DOHH2 (cell line): ENCODE data around the gene ZNF396.

Experiments used
- H3F3A ChIP-seq: fragments of 200-600 bp; sonication (generic), shearing (Covaris generic); 2 replicates; pipeline ENCODE4 v1.6.0; 2016; ENCODE audit warnings: antibody characterized with exemption, mild to moderate bottlenecking; ENCODE audit not compliant: control insufficient read depth, insufficient read depth
- H3K27ac ChIP-seq: fragments of 200-600 bp; sonication (generic); 2 replicates; pipeline ENCODE4 v1.5.1; 2014; ENCODE audit warnings: low read depth, mild to moderate bottlenecking, low read length, moderate library complexity
- H3K27me3 ChIP-seq: fragments of 200-600 bp; sonication (generic); 2 replicates; pipeline ENCODE4 v1.6.1; 2014; ENCODE audit warnings: mild to moderate bottlenecking, low read length, mixed read lengths; ENCODE audit not compliant: control insufficient read depth
- H3K36me3 ChIP-seq: fragments of 200-600 bp; sonication (generic); 2 replicates; pipeline ENCODE4 v1.6.1; 2014; ENCODE audit warnings: mild to moderate bottlenecking, low read length, moderate library complexity, mixed read lengths; ENCODE audit not compliant: control insufficient read depth
- H3K4me1 ChIP-seq: fragments of 200-600 bp; sonication (generic); 2 replicates; pipeline ENCODE4 v1.6.1; 2014; ENCODE audit warnings: mild to moderate bottlenecking, low read length, mixed read lengths; ENCODE audit not compliant: control insufficient read depth
- H3K4me2 ChIP-seq: fragments of 200-600 bp; sonication (generic); 2 replicates; pipeline ENCODE4 v1.6.0; 2014; ENCODE audit warnings: mild to moderate bottlenecking, low read length, moderate library complexity
- H3K4me3 ChIP-seq: fragments of 200-600 bp; sonication (generic); 2 replicates; pipeline ENCODE4 v1.5.1; 2014; ENCODE audit warnings: mild to moderate bottlenecking, low read length, mixed read lengths
- H3K79me2 ChIP-seq: fragments of 200-600 bp; sonication (generic); 2 replicates; pipeline ENCODE4 v1.6.1; 2014; ENCODE audit warnings: mild to moderate bottlenecking, low read length, mixed read lengths; ENCODE audit not compliant: control insufficient read depth
- H3K9me2 ChIP-seq: fragments of 200-600 bp; sonication (generic); replicated peaks from 2 replicates; pipeline ENCODE4 v1.6.1; 2014; ENCODE audit warnings: mild to moderate bottlenecking, low read length, mixed read lengths; ENCODE audit not compliant: control insufficient read depth
- H3K9me3 ChIP-seq: fragments of 200-600 bp; sonication (generic); 2 replicates; pipeline ENCODE4 v1.6.1; 2014; ENCODE audit warnings: antibody characterized with exemption, low read length, mixed read lengths; ENCODE audit not compliant: control insufficient read depth, insufficient read depth
- H4K20me1 ChIP-seq: fragments of 200-600 bp; sonication (generic); 2 replicates; pipeline ENCODE4 v1.6.0; 2014; ENCODE audit warnings: low read depth, mild to moderate bottlenecking, antibody characterized with exemption, low read length, moderate library complexity; ENCODE audit not compliant: control insufficient read depth, insufficient read depth
- EZH2phosphoT487 ChIP-seq: fragments of 200-600 bp; sonication (generic); IDR thresholded peaks from 2 replicates; pipeline ENCODE4 v1.6.1; 2017; ENCODE audit warnings: borderline replicate concordance, mild to moderate bottlenecking, antibody characterized with exemption, low read length, moderate library complexity, mixed read lengths
- TF ChIP-seq, protein P1 (sequence below): fragments of 200-600 bp; sonication (generic); IDR thresholded peaks from one replicate; pipeline ENCODE4 v1.5.1; 2014; ENCODE audit warnings: antibody characterized with exemption, mild to moderate bottlenecking, low read depth, low read length; ENCODE audit not compliant: poor library complexity, severe bottlenecking

Gene ZNF396

DNA sequence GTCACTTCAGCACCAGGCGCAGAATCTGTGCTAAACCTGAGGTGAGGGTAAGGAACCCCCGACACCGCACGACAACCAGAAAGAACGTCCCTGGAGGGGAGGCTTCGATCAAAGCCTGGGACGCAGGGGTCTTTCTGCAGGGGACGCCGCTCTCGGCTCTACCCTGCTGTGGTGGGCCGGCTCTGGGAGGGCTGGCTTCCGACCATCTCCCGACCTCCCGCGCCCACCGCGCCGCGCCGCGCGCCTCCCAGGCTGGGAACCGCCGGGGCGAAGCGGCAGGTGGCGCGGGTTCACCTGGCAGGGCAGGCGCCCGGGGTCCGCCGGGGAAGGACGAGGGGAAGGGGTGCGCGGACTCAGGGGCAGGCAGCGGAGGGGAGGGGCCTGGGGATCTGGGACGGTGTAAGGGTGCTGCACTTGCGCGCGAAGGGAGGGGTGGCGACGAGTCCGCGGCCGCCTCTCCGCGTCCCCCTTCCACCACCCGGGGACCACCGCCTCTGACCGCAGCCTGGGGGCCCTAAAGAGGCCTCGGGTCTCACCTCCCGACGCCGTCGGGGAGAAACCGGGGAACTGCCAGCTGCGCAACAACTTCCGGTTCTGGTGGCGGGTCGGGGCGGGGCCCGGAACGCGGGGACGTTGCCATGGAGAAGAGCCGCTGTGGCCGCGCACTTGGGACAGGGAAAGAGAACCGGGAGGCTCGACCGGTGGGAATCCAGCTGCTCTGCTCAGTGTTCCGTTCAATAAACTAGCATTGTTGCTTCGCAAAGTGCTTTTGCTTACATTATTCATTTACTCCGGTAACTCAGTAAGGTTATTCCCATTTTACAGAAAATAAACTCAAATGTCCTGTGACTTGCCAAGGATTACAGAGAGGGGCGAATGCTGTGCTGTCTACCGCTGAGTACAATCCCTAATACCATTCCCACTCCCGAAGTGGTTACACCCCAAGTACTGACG lies at the start of gene ZNF396:
Gene ZNF396, minus strand, starts transcription at position 596 of the 954 bp plus-strand sequence. CDS start 3,045 bp downstream, outside the sequence.
- Histone ChIP-seq H3K27me3 (peaks cover 3% of the 10 kb centered on the region; the same call in 1 of the 2 replicates), H3K9me3 (no peaks in the 10 kb centered on the region), H3K9me2 (no peaks in the 10 kb centered on the region), H3K4me2 (peak within 1 kb of the TSS; percentile 65), H3F3A (no peaks in the 10 kb centered on the region), H4K20me1 (no peaks in the 10 kb centered on the region), H3K4me3 (peak within 1 kb of the TSS; percentile 69), H3K79me2 (no peaks in the 10 kb centered on the region), H3K4me1 (peaks cover 13% of the 10 kb centered on the region), H3K27ac (no peak within 1 kb of the TSS), H3K36me3 (no peaks in the 10 kb centered on the region)
- TF ChIP-seq, protein P1, sequence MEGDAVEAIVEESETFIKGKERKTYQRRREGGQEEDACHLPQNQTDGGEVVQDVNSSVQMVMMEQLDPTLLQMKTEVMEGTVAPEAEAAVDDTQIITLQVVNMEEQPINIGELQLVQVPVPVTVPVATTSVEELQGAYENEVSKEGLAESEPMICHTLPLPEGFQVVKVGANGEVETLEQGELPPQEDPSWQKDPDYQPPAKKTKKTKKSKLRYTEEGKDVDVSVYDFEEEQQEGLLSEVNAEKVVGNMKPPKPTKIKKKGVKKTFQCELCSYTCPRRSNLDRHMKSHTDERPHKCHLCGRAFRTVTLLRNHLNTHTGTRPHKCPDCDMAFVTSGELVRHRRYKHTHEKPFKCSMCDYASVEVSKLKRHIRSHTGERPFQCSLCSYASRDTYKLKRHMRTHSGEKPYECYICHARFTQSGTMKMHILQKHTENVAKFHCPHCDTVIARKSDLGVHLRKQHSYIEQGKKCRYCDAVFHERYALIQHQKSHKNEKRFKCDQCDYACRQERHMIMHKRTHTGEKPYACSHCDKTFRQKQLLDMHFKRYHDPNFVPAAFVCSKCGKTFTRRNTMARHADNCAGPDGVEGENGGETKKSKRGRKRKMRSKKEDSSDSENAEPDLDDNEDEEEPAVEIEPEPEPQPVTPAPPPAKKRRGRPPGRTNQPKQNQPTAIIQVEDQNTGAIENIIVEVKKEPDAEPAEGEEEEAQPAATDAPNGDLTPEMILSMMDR, result no peak
- no peak for TF ChIP-seq EZH2phosphoT487

DNA sequence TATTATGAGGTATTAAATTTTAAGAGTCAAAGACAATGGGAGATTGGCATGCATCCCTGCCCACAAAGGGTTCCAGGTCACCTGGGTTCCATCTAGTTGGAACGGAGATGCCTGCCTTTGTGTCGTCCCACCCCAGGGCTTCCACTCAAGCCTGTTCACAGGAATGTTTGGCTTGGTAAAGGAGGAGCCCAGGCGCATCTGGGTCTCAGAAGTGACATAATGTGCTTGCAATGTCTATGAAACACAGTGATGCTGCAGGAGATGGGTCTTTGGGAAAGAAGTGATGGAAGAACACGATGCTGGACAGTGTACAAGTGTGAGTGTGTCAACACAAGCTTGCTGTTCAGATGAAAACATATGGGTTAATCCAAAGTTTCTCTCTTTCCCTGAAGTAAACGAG lies 49.6 kb upstream of the ZNF396 start:
- no peaks in the 10 kb centered on the region for H3K27me3 ChIP-seq
- no peaks in the 10 kb centered on the region for H4K20me1 ChIP-seq
- no peak overlapping the region for H3K27ac ChIP-seq
- no peaks in the 10 kb centered on the region for H3K36me3 ChIP-seq
- no peaks in the 10 kb centered on the region for H3K9me2 ChIP-seq
- H3F3A ChIP-seq, result no peaks in the 10 kb centered on the region
- TF ChIP-seq, protein P1, result no peak
- no peak for TF ChIP-seq EZH2phosphoT487
- no peak overlapping the region for H3K4me2 ChIP-seq
- no peak overlapping the region for H3K4me3 ChIP-seq
- H3K4me1 ChIP-seq, result peaks cover 15% of the 10 kb centered on the region
- peaks cover 3% of the 10 kb centered on the region; the same call in 1 of the 2 replicates for H3K9me3 ChIP-seq
- H3K79me2 ChIP-seq, result no peaks in the 10 kb centered on the region

DNA sequence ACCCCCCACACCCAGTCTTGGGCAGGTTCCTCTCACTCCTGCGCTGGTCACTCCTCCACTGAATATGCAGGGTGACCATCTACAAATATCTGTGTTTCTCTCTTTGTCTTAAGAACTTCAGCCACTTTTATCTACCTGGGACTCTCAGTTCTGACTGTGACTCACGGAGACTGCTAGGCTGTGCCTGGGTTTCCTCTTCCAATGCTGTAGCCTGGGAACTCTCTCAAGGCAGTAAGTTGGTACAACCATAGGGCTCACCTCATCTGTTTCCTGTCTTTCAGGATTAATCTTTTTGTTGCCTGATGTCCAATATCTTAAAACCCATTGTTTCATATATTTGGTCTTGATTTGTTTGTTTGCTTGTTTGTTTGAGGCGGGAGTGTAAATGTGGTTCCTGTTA lies 47.2 kb upstream of the ZNF396 start:
- Histone ChIP-seq H3K4me2 (no peak overlapping the region), H3K9me2 (no peaks in the 10 kb centered on the region), H3K4me3 (no peak overlapping the region), H3F3A (no peaks in the 10 kb centered on the region), H3K27me3 (no peaks in the 10 kb centered on the region), H3K79me2 (no peaks in the 10 kb centered on the region), H4K20me1 (no peaks in the 10 kb centered on the region), H3K4me1 (peaks cover 15% of the 10 kb centered on the region), H3K36me3 (no peaks in the 10 kb centered on the region), H3K9me3 (peaks cover 3% of the 10 kb centered on the region; the same call in 1 of the 2 replicates), H3K27ac (no peak overlapping the region)
- TF ChIP-seq, protein P1, result no peak
- TF ChIP-seq EZH2phosphoT487, result no peak
